A549 (cell line): ENCODE measurements around the gene NAPSA. TPM values are rescaled to one million over a fixed set of nuclear protein-coding genes. Genes with fewer than 3 reads are reported as not detected.
A peak's percentile ranks its signal among the peaks of the same experiment; 100 is the strongest.

Source experiments
- ATAC-seq, 2 experiments: fragments of 200-7000 bp in 1 of 2; fragments of >200 bp in 1 of 2; cut with Nextera tagmentation in 1 of 2; cut with Tn5 transposase in 1 of 2; 3 replicates each; pipeline versions ENCODE4 v1.8.0 to v1.9.1; 2018 to 2020; ENCODE audit warnings: mild to moderate bottlenecking in 1 of 2, moderate library complexity in 1 of 2
- CTCF ChIA-PET: fragments of 300-600 bp; sonication (Branson Sonifier 250); formaldehyde crosslinking; extraction: SDS; loops from one replicate; lab custom pipeline; 2021; ENCODE audit warnings: antibody characterized with exemption, inconsistent platforms; lab: Yijun Ruan, JAX
- POLR2A ChIA-PET: fragments of 350-600 bp; formaldehyde crosslinking; extraction: SDS; loops from one replicate; lab custom pipeline; 2021; ENCODE audit warnings: antibody characterized with exemption, inconsistent platforms; lab: Yijun Ruan, JAX
- DNase-seq, 2 experiments: peaks; one replicate each; pipeline versions ENCODE4 v3.0.0 to v3.0.0-alpha.2; 2011 to 2016; ENCODE audit warnings: low read depth in 1 of 2, low spot score in 1 of 2
- FAIRE-seq: peaks from 2 replicates; lab custom pipeline; 2011; peaks lifted over from hg19 to GRCh38; lab: Jason Lieb, UNC
- H3K27ac ChIP-seq, 2 experiments: fragments of >200 bp; sonication (Bioruptor Twin); formaldehyde crosslinking; 3 replicates each; pipeline ENCODE4 v1.5.1; 2016 to 2017
- H3K4me1 ChIP-seq: fragments of >200 bp; sonication (Bioruptor Twin); formaldehyde crosslinking; 3 replicates; pipeline ENCODE4 v1.6.1; 2016
- H3K4me2 ChIP-seq: fragments of >200 bp; sonication (Bioruptor Twin); formaldehyde crosslinking; 3 replicates; pipeline ENCODE4 v1.6.1; 2016
- H3K4me3 ChIP-seq: fragments of >200 bp; sonication (Bioruptor Twin); formaldehyde crosslinking; 3 replicates; pipeline ENCODE4 v1.5.1; 2016
- H3K9me3 ChIP-seq: fragments of >200 bp; sonication (Bioruptor Twin); formaldehyde crosslinking; 3 replicates; pipeline ENCODE4 v1.6.1; 2016
- BHLHE40 ChIP-seq: IDR thresholded peaks from 2 replicates; pipeline ENCODE4 v1.6.1; 2012; ENCODE audit warnings: low read depth, low read length, inconsistent platforms
- CEBPB ChIP-seq, 2 experiments: fragments of >200 bp in 1 of 2; sonication (Bioruptor Twin) in 1 of 2; formaldehyde crosslinking in 1 of 2; IDR thresholded peaks; 2 replicates each; pipeline ENCODE4 v1.6.1; 2012 to 2016
- CHD4 ChIP-seq: fragments of 200-600 bp; sonication (generic); IDR thresholded peaks from 2 replicates; pipeline ENCODE4 v1.6.1; 2016; ENCODE audit warnings: antibody characterized with exemption, mild to moderate bottlenecking, borderline replicate concordance
- CTCF ChIP-seq: fragments of >200 bp; sonication (Bioruptor Twin); formaldehyde crosslinking; IDR thresholded peaks from 3 replicates; pipeline ENCODE4 v1.5.1; 2016
- E2F6 ChIP-seq: IDR thresholded peaks from 2 replicates; pipeline ENCODE4 v1.6.1; 2012; ENCODE audit warnings: low read depth, borderline replicate concordance
- EHF ChIP-seq: fragments of 250-450 bp; sonication (Bioruptor Pico); IDR thresholded peaks from 2 replicates; pipeline ENCODE4 v1.5.0; 2020; ENCODE audit warnings: mild to moderate bottlenecking
- EHMT2 ChIP-seq: fragments of 200-600 bp; sonication (generic); IDR thresholded peaks from 2 replicates; pipeline ENCODE4 v1.6.1; 2016; ENCODE audit warnings: antibody characterized with exemption, low read depth, mild to moderate bottlenecking, moderate library complexity
- EP300 ChIP-seq, 2 experiments: fragments of >200 bp; sonication (Bioruptor Twin); formaldehyde crosslinking; IDR thresholded peaks; 2 replicates in 1 of 2; 3 replicates in 1 of 2; pipeline ENCODE4 v1.6.1; 2016 to 2017
- FOXS1 ChIP-seq: fragments of 250-450 bp; sonication (Bioruptor Pico); IDR thresholded peaks from 2 replicates; pipeline ENCODE4 v1.5.0; 2020; ENCODE audit warnings: mild to moderate bottlenecking, moderate library complexity
- HES2 ChIP-seq: fragments of >200 bp; sonication (Bioruptor Twin); formaldehyde crosslinking; IDR thresholded peaks from 2 replicates; pipeline ENCODE4 v1.6.1; 2016
- HEYL ChIP-seq: fragments of 250-450 bp; sonication (Bioruptor Pico); IDR thresholded peaks from 2 replicates; pipeline ENCODE4 v1.8.0; 2021; ENCODE audit warnings: mild to moderate bottlenecking, moderate library complexity
- HMGXB4 ChIP-seq: fragments of 250-450 bp; sonication (Bioruptor Pico); IDR thresholded peaks from 2 replicates; pipeline ENCODE4 v1.5.0; 2021; ENCODE audit warnings: mild to moderate bottlenecking, moderate library complexity, borderline replicate concordance
- KDM5A ChIP-seq: fragments of 200-600 bp; sonication (generic); IDR thresholded peaks from 2 replicates; pipeline ENCODE4 v1.6.1; 2016; ENCODE audit warnings: antibody characterized with exemption, mild to moderate bottlenecking
- MAFK ChIP-seq: fragments of 450-650 bp; IDR thresholded peaks from 2 replicates; pipeline ENCODE4 v1.6.1; 2014; ENCODE audit not compliant: partially characterized antibody
- MYC ChIP-seq: IDR thresholded peaks from 2 replicates; pipeline ENCODE4 v1.6.1; 2012; ENCODE audit warnings: mild to moderate bottlenecking, inconsistent platforms, low read length, improper control_type of control experiment, borderline replicate concordance
- NR3C1 ChIP-seq: fragments of >200 bp; sonication (Bioruptor Twin); formaldehyde crosslinking; IDR thresholded peaks from 3 replicates; pipeline ENCODE4 v1.6.1; 2017
- REST ChIP-seq: fragments of 200-600 bp; sonication (generic); IDR thresholded peaks from 2 replicates; pipeline ENCODE4 v1.6.1; 2016; ENCODE audit warnings: antibody characterized with exemption, mild to moderate bottlenecking, moderate library complexity
- RFX5 ChIP-seq: fragments of 450-650 bp; IDR thresholded peaks from 2 replicates; pipeline ENCODE4 v1.7.1; 2014; ENCODE audit warnings: antibody characterized with exemption, mild to moderate bottlenecking, moderate library complexity
- RNF2 ChIP-seq: fragments of 200-600 bp; sonication (generic); IDR thresholded peaks from 2 replicates; pipeline ENCODE4 v1.6.1; 2016; ENCODE audit warnings: low read depth, mild to moderate bottlenecking, antibody characterized with exemption, moderate library complexity, borderline replicate concordance
- SREBF2 ChIP-seq: fragments of 450-650 bp; IDR thresholded peaks from 2 replicates; pipeline ENCODE4 v1.6.1; 2014; ENCODE audit warnings: mild to moderate bottlenecking, moderate library complexity
- TP53 ChIP-seq: fragments of 250-450 bp; sonication (Bioruptor Pico); IDR thresholded peaks from 2 replicates; pipeline ENCODE4 v1.5.0; 2021; ENCODE audit warnings: mild to moderate bottlenecking, moderate library complexity
- ZC3H11A ChIP-seq: fragments of 450-650 bp; IDR thresholded peaks from 2 replicates; pipeline ENCODE4 v1.6.1; 2014; ENCODE audit warnings: antibody characterized with exemption, mild to moderate bottlenecking
- WGBS: methylation state at CpG from one replicate; pipeline ENCODE4 v1.1.6; 2017; ENCODE audit errors: missing lambda C conversion rate; 5-methylcytosine and 5-hydroxymethylcytosine counted together
- polyA plus RNA-seq, 4 experiments: library from polyadenylated mRNA; depleted of rRNA in 3 of 4; stranded (reverse); fragments of >200 nt; fragmentation: RNase III in 1 of 4; extraction: RNeasy Plus Mini Kit Qiagen cat#74134 plus additional on column Dnase treatment in 1 of 4; gene quantifications; 2 replicates in 3 of 4; 3 replicates in 1 of 4; pipeline ENCODE4 v1.2.3, GENCODE V29; 2011 to 2017

NAPSA gene
- polyA plus RNA-seq, 2 of the 4 experiments (the other 2 are of a cell fraction): 1.3 to 1.5 TPM

- TF ChIP-seq SREBF2: no peak
- no peak for TF ChIP-seq HES2
- TF ChIP-seq FOXS1 (CRISPR knock-in tag): no peak
- no peak for TF ChIP-seq MYC
- TF ChIP-seq KDM5A: no peak
- TF ChIP-seq MAFK: no peak
- CTCF ChIA-PET: interaction anchor here (0.6 to 2.0 kb wide), 6 partner anchors 12 to 370 kb away, joined by 3 to 6 read pairs (median 4); no protein-coding TSS in a partner anchor
- peak in 1 of 2 experiments; percentile 18; a peak in 3 of 6 replicates for ATAC-seq
- Histone ChIP-seq H3K27ac (no peak overlapping the region), H3K4me2 (no peak overlapping the region), H3K4me3 (no peak overlapping the region), H3K4me1 (no peaks in the 10 kb centered on the region), H3K9me3 (no peaks in the 10 kb centered on the region)
- POLR2A ChIA-PET: no interaction called here
- WGBS: 97% methylated on average over 10 of the region's 10 CpGs
- DNase-seq: no peak
- FAIRE-seq: no peak
Observed at GRCh38 chr19:50399368-50399745, 33.9 kb upstream of the NAPSA start.

- TF ChIP-seq EP300 (IDR thresholded peaks at IDR 0.05): no peak
- no peak for TF ChIP-seq CEBPB (IDR thresholded peaks at IDR 0.05)
- no peak for TF ChIP-seq ZC3H11A
- no peak for TF ChIP-seq HEYL (CRISPR knock-in tag)
- no peak for TF ChIP-seq TP53 (CRISPR knock-in tag)
- TF ChIP-seq BHLHE40: no peak
- TF ChIP-seq RNF2: no peak
- TF ChIP-seq CHD4: no peak
- no peak for TF ChIP-seq EHMT2
- no peak for TF ChIP-seq REST
- no peak for TF ChIP-seq E2F6
- no peak for TF ChIP-seq EHF (CRISPR knock-in tag)
- TF ChIP-seq CTCF: no peak
- TF ChIP-seq RFX5: no peak
- TF ChIP-seq HES2: no peak
- no peak for TF ChIP-seq NR3C1
- TF ChIP-seq HMGXB4: no peak
- no peak overlapping the region for H3K4me3 ChIP-seq
- POLR2A ChIA-PET: no interaction called here
- FAIRE-seq (no peak), DNase-seq (no peak), ATAC-seq (peak in 1 of 2 experiments; percentile 34; a peak in 3 of 6 replicates)
- WGBS: 90% methylated on average over 13 of the region's 13 CpGs
- H3K4me1 ChIP-seq: no peaks in the 10 kb centered on the region
- no peak overlapping the region for H3K27ac ChIP-seq
- H3K4me2 ChIP-seq: no peak overlapping the region
- H3K9me3 ChIP-seq: no peaks in the 10 kb centered on the region
- CTCF ChIA-PET: interaction anchor here (0.6 to 2.0 kb wide), 8 partner anchors 11 to 271 kb away, joined by 3 to 6 read pairs (median 4); no protein-coding TSS in a partner anchor
Observed at GRCh38 chr19:50398675-50399367, 33.4 kb upstream of the NAPSA start.
